ENCODE results near the gene PATJ. TPM values are rescaled to one million over a fixed set of nuclear protein-coding genes. Genes with fewer than 3 reads are reported as not detected.

PATJ gene
- polyA plus RNA-seq, 1 of the 3 experiments (the other 2 are of a cell fraction): 3.0 TPM

DNA sequence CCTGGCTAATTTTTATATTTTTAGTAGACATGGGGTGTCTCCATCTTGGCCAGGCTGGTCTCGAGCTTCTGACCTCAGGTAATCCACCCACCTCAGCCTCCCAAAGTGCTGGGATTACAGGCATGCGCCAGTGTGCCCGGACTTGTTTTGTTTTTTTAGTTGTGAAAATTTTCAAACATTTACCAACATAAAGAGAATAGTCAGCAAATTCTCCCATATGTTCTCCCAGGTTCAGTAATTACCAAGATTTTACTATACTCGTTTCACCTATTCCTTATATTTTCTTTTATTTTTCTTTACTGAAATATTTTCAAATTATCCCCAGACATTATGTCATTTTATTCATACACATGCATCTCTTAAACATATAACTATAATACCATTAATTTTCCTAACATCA, 234.3 kb downstream of the PATJ start (continued):
- TF ChIP-seq, protein P1, sequence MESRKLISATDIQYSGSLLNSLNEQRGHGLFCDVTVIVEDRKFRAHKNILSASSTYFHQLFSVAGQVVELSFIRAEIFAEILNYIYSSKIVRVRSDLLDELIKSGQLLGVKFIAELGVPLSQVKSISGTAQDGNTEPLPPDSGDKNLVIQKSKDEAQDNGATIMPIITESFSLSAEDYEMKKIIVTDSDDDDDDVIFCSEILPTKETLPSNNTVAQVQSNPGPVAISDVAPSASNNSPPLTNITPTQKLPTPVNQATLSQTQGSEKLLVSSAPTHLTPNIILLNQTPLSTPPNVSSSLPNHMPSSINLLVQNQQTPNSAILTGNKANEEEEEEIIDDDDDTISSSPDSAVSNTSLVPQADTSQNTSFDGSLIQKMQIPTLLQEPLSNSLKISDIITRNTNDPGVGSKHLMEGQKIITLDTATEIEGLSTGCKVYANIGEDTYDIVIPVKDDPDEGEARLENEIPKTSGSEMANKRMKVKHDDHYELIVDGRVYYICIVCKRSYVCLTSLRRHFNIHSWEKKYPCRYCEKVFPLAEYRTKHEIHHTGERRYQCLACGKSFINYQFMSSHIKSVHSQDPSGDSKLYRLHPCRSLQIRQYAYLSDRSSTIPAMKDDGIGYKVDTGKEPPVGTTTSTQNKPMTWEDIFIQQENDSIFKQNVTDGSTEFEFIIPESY (IDR thresholded peaks at IDR 0.05; ENCODE audit: borderline replicate concordance, low read depth): no peak
- no peak for TF ChIP-seq TCF12 (IDR thresholded peaks at IDR 0.05)
- TF ChIP-seq RXRA (IDR thresholded peaks at IDR 0.05; ENCODE audit: borderline replicate concordance, low read depth): no peak
- TF ChIP-seq JUND (IDR thresholded peaks at IDR 0.05): no peak

DNA sequence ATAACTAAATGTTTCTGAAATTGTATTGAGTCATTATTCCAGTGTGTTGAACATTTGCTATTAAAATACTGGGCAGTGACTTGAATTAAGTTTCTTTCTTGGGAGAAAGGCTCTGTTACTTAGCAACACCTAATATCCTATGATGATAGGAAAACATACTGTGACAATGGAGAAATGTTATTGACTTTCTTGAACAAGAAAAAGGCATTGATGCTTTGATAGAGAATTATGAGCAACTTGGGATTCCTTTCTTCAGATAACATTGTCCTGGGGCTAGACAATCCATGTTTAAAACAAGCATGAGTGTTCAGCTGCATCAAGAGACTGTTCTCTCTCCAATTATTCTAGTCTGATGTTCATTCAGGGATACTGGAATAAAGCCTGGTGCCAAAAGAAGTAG, 236.5 kb downstream of the PATJ start:
- Histone ChIP-seq H3K27ac (ENCODE audit: low read depth in 2 of 2, low read length in 1 of 2) (no peak overlapping the region), H3K4me2 (no peak overlapping the region), H3K27me3 (ENCODE audit: insufficient read depth) (no peaks in the 10 kb centered on the region), H2AFZ (ENCODE audit: low read depth) (no peak overlapping the region), H3K9ac (no peak overlapping the region), H3K9me2 (no peaks in the 10 kb centered on the region), H3K4me3 (ENCODE audit: low read depth in 2 of 2, low read length in 1 of 2) (no peak overlapping the region), H3K9me3 (no peaks in the 10 kb centered on the region), H4K20me1 (ENCODE audit: insufficient read depth) (no peaks in the 10 kb centered on the region), H3K36me3 (replicated peaks in 1 of 2; ENCODE audit: control insufficient read depth in 1 of 2, insufficient read depth in 2 of 2, low read length in 1 of 2) (no peaks in the 10 kb centered on the region), H3F3A (replicated peaks; ENCODE audit: insufficient read depth) (no peaks in the 10 kb centered on the region), H3K79me2 (ENCODE audit: insufficient read depth) (no peaks in the 10 kb centered on the region), H3K4me1 (ENCODE audit: control insufficient read depth in 1 of 2, insufficient read depth in 2 of 2, low read depth in 1 of 2, low read length in 1 of 2) (no peaks in the 10 kb centered on the region; a peak in 2 of 4 replicates)
- CTCF ChIA-PET: no interaction called here
- POLR2A ChIA-PET: no interaction called here
- no peak for DNase-seq
- TF ChIP-seq, protein P2, sequence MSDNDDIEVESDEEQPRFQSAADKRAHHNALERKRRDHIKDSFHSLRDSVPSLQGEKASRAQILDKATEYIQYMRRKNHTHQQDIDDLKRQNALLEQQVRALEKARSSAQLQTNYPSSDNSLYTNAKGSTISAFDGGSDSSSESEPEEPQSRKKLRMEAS (IDR thresholded peaks at IDR 0.05; ENCODE audit: low read depth): no peak
- TF ChIP-seq, protein P3, sequence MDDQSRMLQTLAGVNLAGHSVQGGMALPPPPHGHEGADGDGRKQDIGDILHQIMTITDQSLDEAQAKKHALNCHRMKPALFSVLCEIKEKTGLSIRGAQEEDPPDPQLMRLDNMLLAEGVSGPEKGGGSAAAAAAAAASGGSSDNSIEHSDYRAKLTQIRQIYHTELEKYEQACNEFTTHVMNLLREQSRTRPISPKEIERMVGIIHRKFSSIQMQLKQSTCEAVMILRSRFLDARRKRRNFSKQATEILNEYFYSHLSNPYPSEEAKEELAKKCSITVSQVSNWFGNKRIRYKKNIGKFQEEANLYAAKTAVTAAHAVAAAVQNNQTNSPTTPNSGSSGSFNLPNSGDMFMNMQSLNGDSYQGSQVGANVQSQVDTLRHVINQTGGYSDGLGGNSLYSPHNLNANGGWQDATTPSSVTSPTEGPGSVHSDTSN (IDR thresholded peaks at IDR 0.05): no peak
- no peak for TF ChIP-seq EP300 (IDR thresholded peaks at IDR 0.05; ENCODE audit: borderline replicate concordance in 1 of 2, low read depth in 1 of 2, low read length in 1 of 2)
- TF ChIP-seq RCOR1 (IDR thresholded peaks at IDR 0.05; ENCODE audit: low read length): no peak
- TF ChIP-seq NFIC (IDR thresholded peaks at IDR 0.05; ENCODE audit: borderline replicate concordance): no peak
- TF ChIP-seq, protein P4, sequence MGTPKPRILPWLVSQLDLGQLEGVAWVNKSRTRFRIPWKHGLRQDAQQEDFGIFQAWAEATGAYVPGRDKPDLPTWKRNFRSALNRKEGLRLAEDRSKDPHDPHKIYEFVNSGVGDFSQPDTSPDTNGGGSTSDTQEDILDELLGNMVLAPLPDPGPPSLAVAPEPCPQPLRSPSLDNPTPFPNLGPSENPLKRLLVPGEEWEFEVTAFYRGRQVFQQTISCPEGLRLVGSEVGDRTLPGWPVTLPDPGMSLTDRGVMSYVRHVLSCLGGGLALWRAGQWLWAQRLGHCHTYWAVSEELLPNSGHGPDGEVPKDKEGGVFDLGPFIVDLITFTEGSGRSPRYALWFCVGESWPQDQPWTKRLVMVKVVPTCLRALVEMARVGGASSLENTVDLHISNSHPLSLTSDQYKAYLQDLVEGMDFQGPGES (IDR thresholded peaks at IDR 0.05; ENCODE audit: low read depth, low read length): no peak
- no peak for TF ChIP-seq FOSL2 (IDR thresholded peaks at IDR 0.05; ENCODE audit: borderline replicate concordance, low read depth)
- TF ChIP-seq TAF1 (IDR thresholded peaks at IDR 0.05; ENCODE audit: borderline replicate concordance, low read depth, low read length): no peak
- no peak for TF ChIP-seq TCF12 (IDR thresholded peaks at IDR 0.05)
- no peak for TF ChIP-seq FOXM1 (IDR thresholded peaks at IDR 0.05; ENCODE audit: low read depth)
- TF ChIP-seq, protein P5, sequence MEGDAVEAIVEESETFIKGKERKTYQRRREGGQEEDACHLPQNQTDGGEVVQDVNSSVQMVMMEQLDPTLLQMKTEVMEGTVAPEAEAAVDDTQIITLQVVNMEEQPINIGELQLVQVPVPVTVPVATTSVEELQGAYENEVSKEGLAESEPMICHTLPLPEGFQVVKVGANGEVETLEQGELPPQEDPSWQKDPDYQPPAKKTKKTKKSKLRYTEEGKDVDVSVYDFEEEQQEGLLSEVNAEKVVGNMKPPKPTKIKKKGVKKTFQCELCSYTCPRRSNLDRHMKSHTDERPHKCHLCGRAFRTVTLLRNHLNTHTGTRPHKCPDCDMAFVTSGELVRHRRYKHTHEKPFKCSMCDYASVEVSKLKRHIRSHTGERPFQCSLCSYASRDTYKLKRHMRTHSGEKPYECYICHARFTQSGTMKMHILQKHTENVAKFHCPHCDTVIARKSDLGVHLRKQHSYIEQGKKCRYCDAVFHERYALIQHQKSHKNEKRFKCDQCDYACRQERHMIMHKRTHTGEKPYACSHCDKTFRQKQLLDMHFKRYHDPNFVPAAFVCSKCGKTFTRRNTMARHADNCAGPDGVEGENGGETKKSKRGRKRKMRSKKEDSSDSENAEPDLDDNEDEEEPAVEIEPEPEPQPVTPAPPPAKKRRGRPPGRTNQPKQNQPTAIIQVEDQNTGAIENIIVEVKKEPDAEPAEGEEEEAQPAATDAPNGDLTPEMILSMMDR (IDR thresholded peaks at IDR 0.05): no peak
- TF ChIP-seq CHD2 (IDR thresholded peaks at IDR 0.05; ENCODE audit: low read length, partially characterized antibody): no peak

Measured in SK-N-SH (cell line).